Kidney (tissue), 14 donors: Measurements from ENCODE around the gene ASB1. TPM values are rescaled to one million over a fixed set of nuclear protein-coding genes. Genes with fewer than 3 reads are reported as not detected.

Experiments
- DNase-seq, 5 donors: peaks; one replicate each; pipeline ENCODE4 v3.0.0-alpha.2; 2013 to 2020
- FAIRE-seq: peaks from 2 replicates; lab custom pipeline; 2012; peaks lifted over from hg19 to GRCh38; lab: Jason Lieb, UNC
- H3K27ac ChIP-seq, 2 donors: one replicate each; pipeline ENCODE4 v1.7.0; 2013; ENCODE audit warnings: low read depth in 2 of 2, low read length in 2 of 2, inconsistent platforms in 1 of 2
- H3K27me3 ChIP-seq: one replicate; pipeline ENCODE4 v1.7.1; 2013; ENCODE audit warnings: low read length, inconsistent platforms; ENCODE audit not compliant: control insufficient read depth, insufficient read depth
- H3K36me3 ChIP-seq, 3 donors: one replicate each; pipeline versions ENCODE4 v1.7.0 to v1.7.1; 2013; ENCODE audit warnings: low read length in 3 of 3, control low read depth in 1 of 3, inconsistent platforms in 1 of 3; ENCODE audit not compliant: insufficient read depth in 3 of 3, control insufficient read depth in 2 of 3
- H3K4me1 ChIP-seq, 3 donors: one replicate each; pipeline versions ENCODE4 v1.7.0 to v1.7.1; 2013; ENCODE audit warnings: low read length in 3 of 3, inconsistent platforms in 1 of 3, low read depth in 1 of 3; ENCODE audit not compliant: control insufficient read depth in 2 of 3, insufficient read depth in 2 of 3
- H3K4me3 ChIP-seq, 3 donors: one replicate each; pipeline versions ENCODE4 v1.7.0 to v1.8.1; 2013; ENCODE audit warnings: low read length in 3 of 3, control low read depth in 1 of 3, inconsistent platforms in 1 of 3
- H3K9ac ChIP-seq, 3 donors: one replicate each; pipeline versions ENCODE4 v1.7.0 to v1.7.1; 2013; ENCODE audit warnings: low read length in 3 of 3, control low read depth in 1 of 3, inconsistent platforms in 1 of 3
- H3K9me3 ChIP-seq, 3 donors: one replicate each; pipeline versions ENCODE4 v1.7.0 to v1.7.1; 2013; ENCODE audit warnings: low read length in 3 of 3, control low read depth in 1 of 3, inconsistent platforms in 1 of 3; ENCODE audit not compliant: control insufficient read depth in 2 of 3, insufficient read depth in 1 of 3
- intact Hi-C: fragments of 100-400 bp; cut with DNase I; formaldehyde crosslinking; loops from one replicate; pipeline ENCODE4 v1.11.1; 2022
- polyA plus RNA-seq: library from polyadenylated mRNA; stranded (reverse); fragments of 350-450 nt; fragmentation: Illumina TruSeq; extraction: RNeasy Lipid Tissue Mini Kit (QIAGEN cat#74804); gene quantifications from one replicate; pipeline ENCODE4 v1.2.3, GENCODE V29; 2014; ENCODE audit warnings: low read depth, low replicate concordance; ENCODE audit not compliant: insufficient read depth
- total RNA-seq: library from RNA; stranded (reverse); fragmentation: NEBNext Ultra II Directional; extraction: Animal tissue kit (Norgen Biotek cat#: 25700); gene quantifications from one replicate; pipeline ENCODE4 v1.2.1, GENCODE V29; 2021
- TF ChIP-seq, protein P1 (sequence below): IDR thresholded peaks from 3 replicates; pipeline ENCODE4 v1.5.1; 2012; ENCODE audit warnings: mild to moderate bottlenecking, moderate library complexity, borderline replicate concordance; ENCODE audit not compliant: insufficient read depth; ENCODE audit errors: extremely low read depth
- donor health status: control.
- donor health status: control.
- donor health status: control.
- donor health status: control.
- donor health status: control.
- donor health status: DM: yes; HTN: yes; CAD: no.
- donor health status: Normal renal cell carcinoma (clear cell type).

ASB1 gene
- total and polyA plus RNA-seq, 2 donors from 2014 or later: 28.1 to 29.4 TPM

DNA sequence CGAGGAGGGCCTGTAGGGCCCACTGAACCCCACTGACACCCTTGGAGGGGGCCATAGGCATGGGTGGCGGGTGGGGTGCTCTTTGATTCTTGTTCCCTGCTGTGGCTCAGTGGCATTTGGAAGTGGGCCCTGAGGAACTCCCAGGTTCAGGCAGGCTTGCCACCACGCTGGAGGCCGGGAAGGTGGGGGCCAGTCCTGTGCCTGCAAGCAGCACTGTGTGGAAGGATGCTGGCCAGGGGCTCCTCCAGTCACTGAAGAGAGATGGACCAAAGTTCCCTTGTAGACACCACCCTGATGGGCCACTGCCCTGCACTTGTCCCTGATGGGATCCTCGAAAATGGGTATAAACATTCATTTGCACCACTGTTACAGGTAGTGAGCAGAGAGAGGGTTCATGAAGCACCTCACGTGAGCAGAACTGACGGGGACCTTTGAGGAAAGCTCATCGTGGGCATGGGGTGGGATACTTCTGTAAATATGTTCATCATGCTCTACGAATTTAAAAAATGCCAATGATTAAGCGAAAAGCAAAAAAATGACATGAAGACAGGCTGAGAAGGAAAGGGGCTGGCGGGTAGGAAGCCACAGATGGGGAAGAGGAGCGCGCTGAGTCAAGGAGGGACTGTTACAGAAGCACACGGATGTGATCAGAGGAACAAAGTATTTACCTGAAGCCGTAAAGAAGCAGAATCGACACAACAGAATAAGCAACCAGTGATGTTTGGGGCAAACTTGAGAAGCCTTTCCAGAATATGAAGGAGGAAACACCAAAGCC, 45.2 kb upstream of the ASB1 start:
- no peak for DNase-seq

DNA sequence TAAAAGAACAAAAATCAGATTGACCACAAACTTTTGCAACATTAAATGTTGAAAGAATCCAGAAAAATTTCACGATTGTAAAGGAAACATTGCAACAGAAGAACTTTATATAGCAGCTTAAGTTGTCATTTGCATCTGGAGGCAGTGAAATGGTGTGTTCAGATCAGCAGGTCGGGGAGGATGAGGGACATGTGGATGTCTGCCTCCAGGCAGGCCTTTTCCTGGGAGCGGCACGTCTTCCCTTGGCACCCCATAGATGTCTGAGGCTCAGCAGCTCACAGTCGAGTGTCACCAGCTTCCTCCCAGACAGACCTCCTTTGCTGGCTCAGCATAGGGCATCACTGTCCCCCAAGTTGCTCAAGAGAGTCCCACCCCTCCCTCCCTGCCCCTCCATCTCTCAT, 44.3 kb upstream of the ASB1 start:
- Histone ChIP-seq H3K9ac (no peak overlapping the region), H3K36me3 (peaks cover 0 to 6% (median 3%) of the 10 kb centered on the region in 3 donors), H3K27ac (no peak overlapping the region), H3K9me3 (no peaks in the 10 kb centered on the region), H3K4me1 (peaks cover 0 to 3% (median 0%) of the 10 kb centered on the region in 3 donors), H3K27me3 (no peaks in the 10 kb centered on the region), H3K4me3 (no peak overlapping the region)
- TF ChIP-seq, protein P1, sequence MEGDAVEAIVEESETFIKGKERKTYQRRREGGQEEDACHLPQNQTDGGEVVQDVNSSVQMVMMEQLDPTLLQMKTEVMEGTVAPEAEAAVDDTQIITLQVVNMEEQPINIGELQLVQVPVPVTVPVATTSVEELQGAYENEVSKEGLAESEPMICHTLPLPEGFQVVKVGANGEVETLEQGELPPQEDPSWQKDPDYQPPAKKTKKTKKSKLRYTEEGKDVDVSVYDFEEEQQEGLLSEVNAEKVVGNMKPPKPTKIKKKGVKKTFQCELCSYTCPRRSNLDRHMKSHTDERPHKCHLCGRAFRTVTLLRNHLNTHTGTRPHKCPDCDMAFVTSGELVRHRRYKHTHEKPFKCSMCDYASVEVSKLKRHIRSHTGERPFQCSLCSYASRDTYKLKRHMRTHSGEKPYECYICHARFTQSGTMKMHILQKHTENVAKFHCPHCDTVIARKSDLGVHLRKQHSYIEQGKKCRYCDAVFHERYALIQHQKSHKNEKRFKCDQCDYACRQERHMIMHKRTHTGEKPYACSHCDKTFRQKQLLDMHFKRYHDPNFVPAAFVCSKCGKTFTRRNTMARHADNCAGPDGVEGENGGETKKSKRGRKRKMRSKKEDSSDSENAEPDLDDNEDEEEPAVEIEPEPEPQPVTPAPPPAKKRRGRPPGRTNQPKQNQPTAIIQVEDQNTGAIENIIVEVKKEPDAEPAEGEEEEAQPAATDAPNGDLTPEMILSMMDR: no peak
- no peak for DNase-seq
- FAIRE-seq: no peak
- intact Hi-C loops: no loop called here

More for the DNA sequence above, 45.2 kb upstream of the ASB1 start:
- Histone ChIP-seq H3K27me3 (no peaks in the 10 kb centered on the region), H3K27ac (no peak overlapping the region), H3K4me1 (peaks cover 0 to 3% (median 0%) of the 10 kb centered on the region in 3 donors), H3K9ac (no peak overlapping the region), H3K36me3 (peaks cover 0 to 6% (median 3%) of the 10 kb centered on the region in 3 donors), H3K9me3 (no peaks in the 10 kb centered on the region), H3K4me3 (no peak overlapping the region)
- TF ChIP-seq, protein P1: no peak
- FAIRE-seq: no peak
- intact Hi-C loops: no loop called here

DNA sequence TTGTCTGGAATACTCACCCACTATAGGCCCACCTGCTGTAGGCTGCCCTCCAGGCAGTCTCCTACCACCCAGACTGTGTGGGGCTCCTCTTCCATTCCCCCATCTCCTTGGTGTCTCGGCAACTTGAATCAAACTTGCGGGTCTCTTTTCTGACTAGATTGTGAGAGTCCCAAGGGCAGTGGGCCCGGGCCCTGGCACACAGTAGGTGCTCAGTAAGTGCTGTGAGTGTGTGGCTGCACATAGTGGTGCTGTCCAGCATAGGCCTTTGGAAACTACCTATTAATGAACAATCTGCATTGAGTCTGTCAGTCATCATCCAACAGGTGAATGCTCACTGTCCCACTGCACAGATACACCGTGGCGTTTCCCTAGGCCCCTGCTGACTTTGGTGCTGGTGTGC, 43.6 kb upstream of the ASB1 start:
- TF ChIP-seq, protein P1: no peak
- FAIRE-seq (no peak), DNase-seq (no peak)

More for the DNA sequence above, 43.6 kb upstream of the ASB1 start:
- Histone ChIP-seq H3K36me3 (peaks cover 0 to 6% (median 3%) of the 10 kb centered on the region in 3 donors), H3K4me1 (peaks cover 0 to 3% (median 0%) of the 10 kb centered on the region in 3 donors), H3K9ac (no peak overlapping the region), H3K9me3 (no peaks in the 10 kb centered on the region), H3K27me3 (no peaks in the 10 kb centered on the region), H3K27ac (no peak overlapping the region), H3K4me3 (no peak overlapping the region)
- intact Hi-C loops: no loop called here
